ENCODE measurements around the gene WBP1L. TPM values are rescaled to one million over a fixed set of nuclear protein-coding genes. Genes with fewer than 3 reads are reported as not detected.
"Not testable (repeated sequence)": the region's sequence is repeated elsewhere in the genome, so short reads cannot be mapped to it uniquely, and the experiment has no call there.

The WBP1L gene
- total RNA-seq, 1 donor from 2014 or later = 33.0 TPM

DNA sequence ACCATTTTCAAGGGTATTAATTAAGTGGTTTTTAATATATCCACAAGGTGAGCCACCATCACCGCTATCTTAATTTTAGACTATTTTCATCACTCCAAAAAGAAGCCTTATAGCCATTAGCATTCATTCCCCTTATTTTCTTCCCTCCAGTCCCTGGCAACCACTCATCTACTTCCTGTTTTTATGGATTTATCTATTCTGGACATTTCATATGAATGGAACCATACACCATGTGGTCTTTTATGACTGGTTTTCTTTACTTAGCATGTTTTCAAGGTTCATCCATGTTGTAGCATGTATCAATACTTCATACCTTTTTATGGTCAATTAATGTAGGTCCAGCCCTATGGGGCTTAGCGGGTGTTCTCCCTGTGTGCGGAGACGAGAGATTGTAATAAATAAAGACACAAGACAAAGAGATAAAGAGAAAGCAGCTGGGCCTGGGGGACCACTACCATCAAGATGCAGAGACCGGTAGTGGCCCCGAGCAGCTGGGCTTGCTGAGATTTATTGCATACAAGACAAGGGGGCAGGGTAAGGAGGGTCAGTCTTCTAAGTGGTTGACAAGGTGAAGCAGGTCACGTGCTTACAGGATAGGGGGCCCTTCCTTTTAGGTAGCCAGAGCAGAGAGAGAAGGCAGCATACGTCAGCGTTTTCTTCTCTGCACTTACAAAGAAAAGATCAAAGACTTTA is 14.6 kb downstream of the WBP1L start:
- DNase-seq (ENCODE audit: low spot score) = no peak

DNA sequence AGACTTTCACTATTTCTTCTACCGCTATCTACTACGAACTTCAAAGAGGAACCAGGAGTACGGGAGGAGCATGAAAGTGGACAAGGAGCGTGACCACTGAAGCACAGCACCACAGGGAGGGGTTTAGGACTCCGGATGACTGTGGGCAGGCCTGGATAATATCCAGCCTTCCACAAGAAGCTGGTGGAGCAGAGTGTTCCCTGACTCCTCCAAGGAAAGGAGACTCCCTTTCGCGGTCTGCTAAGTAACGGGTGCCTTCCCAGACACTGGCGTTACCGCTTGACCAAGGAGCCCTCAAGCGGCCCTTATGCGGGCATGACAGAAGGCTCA is 15.2 kb downstream of the WBP1L start:
- not testable (repeated sequence) for ATAC-seq; DNase-seq (ENCODE audit: low spot score)

More for the DNA sequence above, 14.6 kb downstream of the WBP1L start:
- ATAC-seq = no peak

DNA sequence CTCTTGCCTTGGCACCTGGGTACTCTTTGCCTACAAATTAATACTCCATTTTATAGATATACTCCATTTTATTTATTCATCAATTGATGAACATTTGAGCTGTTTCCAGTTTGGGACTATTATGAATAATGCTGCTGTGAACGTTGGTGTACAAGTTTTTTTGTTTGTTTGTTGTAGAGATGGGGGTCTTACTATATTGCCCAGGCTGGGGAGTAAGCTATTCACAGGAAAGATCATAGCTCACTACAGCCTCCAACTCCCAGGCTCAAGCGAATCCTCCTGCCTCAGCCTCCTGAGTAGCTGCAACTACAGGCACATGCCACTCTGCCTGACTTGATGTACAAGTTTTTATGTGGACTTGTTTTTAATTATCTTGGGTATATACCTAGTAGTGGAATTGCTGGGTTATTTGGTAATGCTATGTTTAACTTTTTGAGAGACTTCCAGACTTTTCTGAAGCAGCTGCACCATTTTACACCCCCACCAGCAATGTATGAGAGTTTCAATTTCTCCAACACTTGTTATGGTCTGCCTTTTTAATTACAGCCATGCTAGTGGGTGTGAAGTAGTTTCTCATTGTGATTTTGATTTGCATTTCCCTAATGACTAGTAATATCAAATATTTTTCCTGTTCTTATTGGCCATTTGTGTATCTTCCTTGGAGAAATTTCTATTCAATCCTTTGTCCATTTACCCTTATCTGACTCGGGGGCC is 15.9 kb downstream of the WBP1L start:
- ATAC-seq (no peak), DNase-seq (ENCODE audit: low spot score) (no peak)

DNA sequence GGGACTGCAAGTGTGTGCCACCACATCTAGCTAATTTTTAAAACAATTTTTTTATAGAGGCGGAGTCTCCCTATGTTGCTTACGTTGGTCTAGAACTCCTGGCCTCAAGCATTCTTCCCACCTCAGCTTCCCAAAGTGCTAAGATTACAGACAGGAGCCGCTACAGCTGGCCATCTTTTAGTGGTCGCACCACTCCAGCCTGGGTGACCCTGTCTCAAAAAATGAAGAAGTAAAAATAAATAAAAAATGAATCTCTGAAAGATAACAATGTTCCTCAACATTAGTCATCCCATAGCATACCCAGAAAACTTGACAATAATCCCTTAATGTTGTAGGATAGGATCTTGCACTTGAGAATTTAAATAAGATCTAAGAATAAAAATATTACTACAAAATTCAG is 18.2 kb downstream of the WBP1L start:
- ATAC-seq = no peak
- no peak for DNase-seq (ENCODE audit: low spot score)

DNA sequence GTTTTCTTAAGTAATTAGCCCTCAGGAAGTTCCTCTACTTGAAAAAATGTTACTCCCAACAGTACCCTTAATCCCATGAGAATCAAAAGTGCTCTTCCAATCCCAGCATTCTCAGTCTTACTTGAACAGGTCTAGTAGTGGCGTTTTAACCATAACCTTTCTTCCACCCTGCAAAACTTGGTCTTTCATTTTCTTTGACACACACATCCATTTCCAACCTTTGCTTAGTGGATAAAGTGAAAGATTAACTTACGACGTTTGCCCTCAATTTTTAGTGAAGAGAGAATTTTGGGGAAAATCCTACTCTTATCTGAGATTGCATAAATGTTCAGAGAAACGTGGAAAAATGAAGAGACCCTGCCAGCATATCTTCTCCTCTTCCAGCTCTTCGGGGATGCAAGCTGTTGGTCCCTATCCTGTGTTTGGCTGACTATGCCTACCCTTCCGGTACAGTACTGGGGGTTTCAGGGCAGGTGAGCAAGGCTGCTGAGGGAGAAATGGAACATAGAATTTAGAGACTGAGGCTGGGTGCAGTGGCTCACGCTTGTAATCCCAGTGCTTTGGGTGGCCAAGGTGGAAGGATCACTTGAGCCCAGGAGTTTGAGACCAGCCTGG is 18.8 kb downstream of the WBP1L start:
- ATAC-seq (peak; percentile 62), DNase-seq (ENCODE audit: low spot score) (no peak)

DNA sequence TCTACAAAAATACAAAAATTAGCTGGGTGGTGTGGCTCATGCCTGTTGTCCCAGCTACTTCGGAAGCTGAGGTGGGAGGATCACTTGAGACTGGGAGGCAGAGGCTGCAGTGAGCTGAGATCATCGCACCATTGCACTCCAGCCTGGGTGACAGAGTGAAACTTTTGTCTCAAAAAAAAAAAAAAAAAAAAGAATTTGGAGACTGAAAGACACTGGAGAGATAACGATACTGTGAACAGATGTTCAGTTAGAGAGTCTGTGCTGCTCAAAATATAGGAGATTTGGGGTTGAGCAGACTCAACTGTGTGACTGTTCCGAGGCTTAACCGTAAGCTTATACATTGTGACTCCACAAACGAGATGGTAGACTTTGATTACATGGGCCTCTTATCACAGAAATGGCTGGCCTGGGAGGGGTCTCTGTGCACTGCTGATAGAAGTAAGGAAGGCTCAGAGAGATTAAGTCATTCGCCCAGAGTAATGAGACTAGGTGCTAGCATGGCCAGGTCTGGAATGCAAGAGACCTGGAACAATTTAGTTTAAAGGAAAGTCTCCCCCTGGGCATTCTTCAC is 19.4 kb downstream of the WBP1L start:
- no peak for DNase-seq (ENCODE audit: low spot score)

DNA sequence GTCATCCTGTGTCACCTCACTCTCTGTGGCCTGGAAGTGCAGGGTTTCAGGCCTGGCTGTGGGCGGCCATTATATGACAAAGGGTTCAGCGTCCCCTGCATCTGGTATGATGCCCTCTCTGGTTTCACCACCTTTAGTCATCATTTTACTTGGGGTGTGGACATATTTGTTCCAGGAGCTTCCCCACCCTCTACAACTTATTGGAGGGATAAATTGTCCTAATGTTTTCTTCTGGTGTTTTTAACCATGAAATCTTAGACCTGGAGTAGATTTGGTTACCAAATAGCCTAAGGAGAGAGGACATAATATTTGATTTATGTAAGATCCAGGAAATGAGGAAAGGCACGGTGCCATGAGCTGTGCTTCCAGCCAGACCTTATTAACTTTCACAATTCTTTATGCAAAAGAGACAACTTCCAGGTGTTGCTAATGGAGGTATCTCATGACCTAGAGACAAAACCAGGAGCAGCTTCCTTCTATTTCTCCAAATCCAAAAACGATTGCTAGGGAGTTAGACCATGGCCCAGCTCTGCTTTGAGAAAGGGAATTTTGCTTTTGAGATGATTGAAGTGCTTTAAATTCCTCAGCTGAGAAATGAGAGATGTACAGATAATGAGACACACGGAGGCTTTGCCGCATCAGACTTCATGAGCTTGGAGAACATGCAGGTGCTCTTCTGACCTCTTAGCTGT is 20.9 kb downstream of the WBP1L start:
- DNase-seq (ENCODE audit: low spot score) = no peak
- ATAC-seq = no peak

More for the DNA sequence above, 19.4 kb downstream of the WBP1L start:
- peak; percentile 9 for ATAC-seq

DNA sequence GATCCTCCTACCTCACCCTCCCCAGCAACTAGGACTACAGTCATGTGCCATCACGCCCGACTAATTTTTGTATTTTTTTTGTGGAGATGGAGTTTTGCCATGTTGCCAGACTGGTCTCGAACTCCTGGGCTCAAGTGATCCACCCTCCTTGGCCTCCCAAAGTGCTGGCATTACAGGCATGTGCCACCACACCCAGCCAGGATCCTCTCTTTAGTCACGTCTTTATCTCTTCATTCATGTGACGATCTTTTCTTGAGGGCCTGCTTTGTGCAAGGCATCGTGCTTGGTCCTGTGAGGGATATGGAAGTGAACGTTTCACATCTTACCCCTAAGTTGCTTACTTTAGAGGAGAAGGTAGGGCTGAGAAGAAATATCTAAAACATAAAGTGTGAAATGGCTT is 21.6 kb downstream of the WBP1L start:
- ATAC-seq = no peak
- DNase-seq (ENCODE audit: low spot score) = no peak

DNA sequence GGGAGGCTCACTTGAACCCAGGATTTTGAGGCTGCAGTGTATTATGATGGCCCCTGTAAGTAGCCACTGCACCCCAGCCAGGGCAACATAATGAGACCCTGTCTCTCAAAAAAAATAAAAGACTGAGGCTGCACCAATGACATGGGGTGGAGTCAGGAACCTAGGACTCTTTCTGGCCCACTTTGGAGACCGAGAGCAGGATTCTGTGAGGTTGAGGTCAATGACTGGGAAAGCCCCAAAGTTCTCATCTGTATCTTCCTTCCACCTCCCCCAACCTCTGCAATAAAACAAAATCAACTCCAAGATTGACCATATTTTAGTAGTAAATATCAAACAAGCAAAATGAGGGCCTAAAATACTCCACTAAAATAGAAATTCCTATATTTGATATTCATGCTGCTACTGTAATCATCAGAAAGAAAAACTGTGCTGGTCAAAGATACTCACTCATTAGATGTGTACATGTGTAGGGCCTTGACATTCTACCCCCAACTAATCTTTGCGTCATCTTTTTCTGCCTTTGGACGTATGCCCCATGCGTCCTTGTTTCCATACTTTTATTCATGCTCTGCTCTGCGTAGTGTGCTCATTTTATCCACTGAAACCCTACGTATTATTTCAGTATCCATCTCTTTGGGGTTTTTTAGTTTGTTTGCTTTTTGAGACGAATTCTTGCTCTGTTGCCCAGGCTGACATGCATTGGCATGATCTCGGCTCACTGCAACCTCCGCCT is 23.8 kb downstream of the WBP1L start:
- ATAC-seq = no peak

DNA sequence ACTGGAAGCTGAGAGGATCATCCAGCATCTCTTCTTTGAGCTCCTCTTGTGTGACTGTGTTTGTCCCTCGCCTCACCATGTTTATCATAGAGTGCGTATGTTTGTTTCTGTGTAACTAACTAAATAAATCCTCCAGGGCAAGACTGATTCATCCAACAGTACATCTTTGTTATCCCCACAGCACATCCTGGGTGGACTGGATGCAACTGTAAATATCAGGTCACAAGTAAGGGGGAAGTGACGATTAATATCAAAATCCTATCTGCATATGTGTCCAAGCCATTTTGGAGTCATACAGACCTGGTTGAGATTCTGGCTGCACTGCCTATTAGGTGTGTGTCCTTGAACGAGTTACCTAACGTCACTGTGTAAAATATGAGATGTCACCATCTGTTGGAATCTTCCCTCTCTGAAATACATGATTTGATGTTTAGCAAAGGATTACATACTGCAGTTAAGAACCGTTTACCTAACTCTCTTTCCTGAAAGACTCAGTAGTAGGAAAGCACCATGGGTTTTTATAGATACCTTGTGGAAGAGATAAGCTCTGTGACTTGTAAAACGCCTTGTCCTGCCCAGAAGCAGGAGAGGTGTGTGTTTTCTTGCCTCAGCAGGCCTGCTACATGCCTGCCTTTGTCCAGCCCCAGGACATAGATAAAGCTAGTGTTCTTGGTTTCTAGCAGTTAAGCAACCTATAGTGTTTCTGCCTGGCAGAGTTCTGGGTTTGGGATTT is 25.8 kb downstream of the WBP1L start:
- DNase-seq (ENCODE audit: low spot score) (no peak), ATAC-seq (peak; percentile 53)

More for the DNA sequence above, 23.8 kb downstream of the WBP1L start:
- no peak for DNase-seq (ENCODE audit: low spot score)

DNA sequence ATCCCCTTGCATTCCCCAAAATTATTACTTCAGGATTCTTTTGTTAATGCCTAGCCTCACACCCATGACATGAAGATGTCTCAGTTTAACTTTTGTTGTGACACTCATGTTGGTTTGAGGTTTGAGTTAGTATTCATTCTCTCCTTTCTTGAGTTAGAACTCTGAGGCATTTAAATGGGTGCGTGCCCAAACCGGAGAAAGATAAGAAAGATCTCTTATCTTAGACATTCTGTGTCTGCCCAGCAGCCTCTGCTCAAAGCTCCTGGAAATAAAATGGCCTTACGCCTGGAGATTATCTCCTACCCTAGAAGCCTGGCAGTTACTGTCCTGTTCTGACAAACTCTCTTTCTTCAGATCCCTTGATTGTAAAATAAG is 26.3 kb downstream of the WBP1L start:
- no peak for ATAC-seq

DNA sequence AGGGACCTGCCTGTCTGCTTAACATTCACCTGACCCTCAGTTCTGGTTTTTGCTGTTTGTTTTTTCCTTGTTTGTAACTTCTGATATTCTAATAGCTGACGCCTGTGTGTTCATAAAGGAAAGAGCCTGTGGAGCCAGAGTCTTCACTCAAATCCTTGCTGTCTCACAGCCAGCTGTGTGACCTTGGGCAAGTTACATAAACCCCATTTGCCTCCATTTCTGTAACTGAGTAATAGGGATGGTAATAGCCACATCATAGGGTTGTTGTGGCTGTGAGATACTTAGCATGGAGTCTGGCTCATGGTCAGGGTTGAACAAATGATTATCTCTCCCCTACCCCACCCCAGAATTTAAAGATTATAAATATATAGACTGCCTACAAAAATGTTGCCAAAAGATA is 27.0 kb downstream of the WBP1L start:
- ATAC-seq = no peak
- DNase-seq (ENCODE audit: low spot score) = no peak

More for the DNA sequence above, 26.3 kb downstream of the WBP1L start:
- DNase-seq (ENCODE audit: low spot score) = no peak

DNA sequence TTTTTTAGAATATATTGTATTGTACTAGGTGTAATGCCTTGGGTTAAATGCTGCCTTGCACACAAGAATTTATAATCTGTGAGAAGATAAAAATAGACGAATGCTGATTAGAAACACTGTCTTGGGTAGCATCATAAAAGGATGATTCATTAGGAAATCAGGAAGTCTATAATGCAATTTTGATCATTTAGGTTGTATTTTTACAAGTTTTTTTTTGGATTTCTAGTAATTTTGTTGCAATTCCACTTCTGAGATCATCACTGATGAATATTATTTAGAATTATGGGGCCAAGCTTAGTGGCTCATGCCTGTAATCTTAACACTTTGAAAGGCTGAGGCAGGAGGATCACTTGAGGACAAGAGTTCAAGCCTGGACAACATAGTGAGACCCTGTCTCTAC is 29.6 kb downstream of the WBP1L start:
- no peak for ATAC-seq
- no peak for DNase-seq (ENCODE audit: low spot score)

DNA sequence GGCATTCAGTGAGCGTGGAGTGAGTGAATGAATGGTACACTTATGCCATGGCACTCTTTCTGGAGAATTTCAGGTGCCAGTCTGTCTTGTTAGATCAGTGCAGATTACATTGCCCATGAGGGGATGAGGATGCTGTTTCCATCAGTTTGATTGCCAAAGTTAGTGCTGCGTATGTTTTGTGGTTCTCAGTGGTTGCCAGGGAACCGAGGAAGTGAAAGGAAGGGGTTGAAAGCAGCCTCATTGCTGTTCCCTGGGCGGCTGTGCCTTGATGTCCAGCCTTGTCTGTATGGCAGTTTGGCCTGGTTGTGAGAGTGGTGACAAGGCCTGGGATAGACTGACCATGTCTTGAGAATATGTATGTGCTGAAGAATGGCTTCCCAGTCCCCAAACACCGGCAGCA is 30.2 kb downstream of the WBP1L start:
- no peak for ATAC-seq
- no peak for DNase-seq (ENCODE audit: low spot score)

DNA sequence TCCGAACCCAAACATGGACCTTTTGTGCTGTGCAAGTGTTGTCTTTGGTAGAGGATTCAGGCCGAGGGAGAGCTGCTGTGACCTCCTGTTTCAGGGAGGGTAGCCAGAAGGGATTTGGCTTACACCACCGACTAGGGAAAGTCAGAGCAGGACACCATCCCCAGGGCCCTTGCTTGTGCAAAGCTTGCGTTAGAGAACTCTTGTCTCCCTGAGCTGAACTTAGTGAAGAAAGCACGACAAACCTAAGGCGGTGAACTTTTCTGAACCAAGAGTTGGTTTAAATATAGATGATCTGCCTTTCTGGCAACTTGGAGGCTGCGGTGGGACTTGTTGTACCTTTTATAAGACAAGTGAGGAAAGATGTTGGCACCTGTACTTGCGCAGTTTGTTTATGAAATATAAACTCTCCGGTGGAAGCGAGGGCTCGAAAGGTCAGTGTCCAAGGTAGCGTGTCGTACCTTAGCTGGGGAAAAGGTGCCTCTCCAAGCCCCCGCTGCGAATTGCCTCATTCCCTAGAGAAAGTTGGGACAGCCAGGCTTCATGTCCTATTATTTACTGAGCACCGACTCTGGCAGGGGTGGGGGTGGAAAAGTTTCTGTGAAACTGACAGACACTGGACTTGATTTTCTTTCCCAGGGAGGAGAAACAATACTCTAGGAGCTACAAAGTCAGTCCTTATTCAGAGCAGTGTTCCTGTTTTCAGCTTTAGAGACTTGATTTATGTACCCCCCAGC is 31.6 kb downstream of the WBP1L start:
- peak; percentile 78 for DNase-seq (ENCODE audit: low spot score)

DNA sequence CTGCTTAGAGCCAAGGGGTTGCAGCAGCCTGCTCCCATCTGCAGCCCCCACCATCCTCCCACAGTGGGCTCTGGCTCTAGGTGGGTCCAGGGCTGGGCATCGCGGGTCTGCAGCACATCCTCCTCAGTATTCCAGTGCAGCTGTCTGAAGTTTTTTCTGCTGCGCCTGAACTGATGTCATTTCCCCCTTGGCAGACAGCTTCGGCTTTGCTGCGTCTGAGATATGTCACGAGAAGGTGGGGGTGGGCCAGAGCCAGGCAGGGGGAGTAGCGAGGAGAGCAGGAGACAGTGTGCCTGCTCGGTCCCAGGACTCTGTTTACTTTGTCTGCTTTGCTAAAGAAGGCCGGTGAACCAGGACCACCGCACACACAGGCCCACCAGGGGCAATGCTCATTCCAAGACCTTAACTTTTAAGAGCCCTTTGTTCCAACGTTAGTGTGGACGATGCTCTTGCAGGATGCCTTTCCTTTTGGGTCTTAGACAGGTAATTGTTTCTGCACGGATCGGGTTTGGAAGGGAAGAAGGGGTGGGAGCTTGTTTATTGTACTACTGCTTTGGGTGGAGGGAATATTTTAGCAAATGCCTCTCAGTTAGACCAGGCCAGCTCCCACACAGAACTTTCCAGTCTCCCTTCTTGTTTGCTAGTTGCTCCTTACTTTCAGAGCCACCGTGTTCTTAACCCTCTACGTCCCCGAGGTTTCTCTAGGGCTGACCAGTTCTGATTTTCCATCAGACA is 32.4 kb downstream of the WBP1L start:
- peak; percentile 42 for ATAC-seq
- DNase-seq (ENCODE audit: low spot score) = peak; percentile 59

More for the DNA sequence above, 31.6 kb downstream of the WBP1L start:
- ATAC-seq = peak; percentile 73

DNA sequence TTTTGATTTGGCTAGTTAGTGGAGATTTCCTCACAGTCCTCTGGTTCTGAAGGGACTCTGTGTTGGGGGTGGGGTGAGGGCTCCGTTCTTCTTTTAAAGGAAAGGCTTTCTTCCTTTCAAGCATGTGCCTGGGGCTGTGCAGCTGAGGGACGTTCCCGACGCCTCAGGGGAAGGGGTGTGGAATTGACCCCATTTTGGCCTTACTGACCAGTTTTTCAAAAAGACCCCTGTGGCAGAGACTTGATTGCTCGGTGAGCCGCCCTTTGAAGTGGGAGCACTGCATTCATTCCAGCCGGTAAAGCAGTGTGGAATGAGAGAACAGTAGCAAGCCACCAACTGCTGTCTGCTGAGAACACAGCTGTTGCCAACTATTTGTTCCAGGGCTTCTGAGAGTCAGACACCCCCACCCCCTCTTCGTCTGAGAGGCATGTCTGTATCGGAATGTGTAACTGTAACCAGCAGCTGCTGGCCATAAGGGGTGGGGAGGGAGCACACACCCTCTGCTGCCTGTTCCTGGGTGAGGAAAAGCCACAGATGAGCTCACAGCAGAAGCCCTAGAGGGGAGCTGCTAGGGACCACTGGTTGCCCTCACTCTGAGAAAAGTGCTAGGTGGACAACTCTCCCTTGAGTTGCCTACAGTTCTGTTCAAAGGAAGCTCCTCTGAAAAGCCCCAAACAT is 33.2 kb downstream of the WBP1L start:
- DNase-seq (ENCODE audit: low spot score) = no peak
- peak; percentile 17 for ATAC-seq
